GM12878 (cell line): ENCODE results near the gene HNMT. TPM values are rescaled to one million over a fixed set of nuclear protein-coding genes. Genes with fewer than 3 reads are reported as not detected.
A peak's percentile ranks its signal among the peaks of the same experiment; 100 is the strongest.

Source experiments
- ATAC-seq: fragments of 200-7000 bp; cut with Tn5 transposase; 3 replicates; pipeline ENCODE4 v1.9.1; 2020; ENCODE audit warnings: mild to moderate bottlenecking, moderate library complexity
- BruUV-seq: library from RNA; stranded (reverse); fragments of 400-500 nt; replicated peaks from 2 replicates; lab custom pipeline; 2021; lab: Mats Ljungman, UMichigan
- CTCF ChIA-PET: fragments of 300-600 bp; sonication (Branson Sonifier 250); formaldehyde crosslinking; extraction: SDS; loops from one replicate; lab custom pipeline; 2021; ENCODE audit warnings: inconsistent platforms; lab: Yijun Ruan, JAX
- POLR2A ChIA-PET: fragments of 350-600 bp; formaldehyde crosslinking; extraction: SDS; loops from one replicate; lab custom pipeline; 2021; ENCODE audit warnings: inconsistent platforms; lab: Charles Lee
- RAD21 ChIA-PET: fragments of 300-600 bp; sonication (Branson Sonifier 250); formaldehyde crosslinking; loops from one replicate; lab custom pipeline; 2023; ENCODE audit warnings: antibody characterized with exemption; ENCODE audit not compliant: unreplicated experiment; lab: Charles Lee
- SMC1A ChIA-PET: fragments of 300-600 bp; sonication (Branson Sonifier 250); formaldehyde crosslinking; loops from one replicate; lab custom pipeline; 2023; ENCODE audit not compliant: unreplicated experiment, uncharacterized antibody; lab: Charles Lee
- DNase-seq: peaks from one replicate; pipeline ENCODE4 v3.0.0-alpha.2; 2011; ENCODE audit warnings: low read depth, low spot score
- FAIRE-seq: peaks from 3 replicates; lab custom pipeline; 2011; peaks lifted over from hg19 to GRCh38; lab: Jason Lieb, UNC
- H2AFZ ChIP-seq: 2 replicates; pipeline ENCODE4 v1.6.0; 2011; ENCODE audit warnings: low read depth, low read length, control low read depth; ENCODE audit not compliant: control insufficient read depth
- H3K27ac ChIP-seq: 2 replicates; pipeline ENCODE4 v1.5.1; 2011; ENCODE audit warnings: control low read depth; ENCODE audit not compliant: control insufficient read depth, insufficient read depth
- H3K27me3 ChIP-seq, 2 experiments: replicated peaks in 1 of 2; 2 replicates each; pipeline versions ENCODE4 v1.6.0 to v1.6.1; 2011; ENCODE audit warnings: low read length in 1 of 2; ENCODE audit not compliant: control insufficient read depth in 2 of 2, insufficient read depth in 2 of 2
- H3K36me3 ChIP-seq, 2 experiments: 2 replicates each; pipeline ENCODE4 v1.5.1; 2011; ENCODE audit warnings: low read length in 1 of 2; ENCODE audit not compliant: control insufficient read depth in 2 of 2, insufficient read depth in 2 of 2
- H3K4me1 ChIP-seq: 2 replicates; pipeline ENCODE4 v1.6.1; 2011; ENCODE audit warnings: mild to moderate bottlenecking, low read length, moderate library complexity, mixed read lengths; ENCODE audit not compliant: control insufficient read depth, insufficient read depth
- H3K4me2 ChIP-seq: 2 replicates; pipeline ENCODE4 v1.6.0; 2011; ENCODE audit warnings: control low read depth; ENCODE audit not compliant: control insufficient read depth, insufficient read depth
- H3K4me3 ChIP-seq: fragments of 200-600 bp; sonication (generic); 2 replicates; pipeline ENCODE4 v1.5.1; 2016
- H3K79me2 ChIP-seq: 2 replicates; pipeline ENCODE4 v1.6.0; 2011; ENCODE audit warnings: low read length; ENCODE audit not compliant: control insufficient read depth, insufficient read depth
- H3K9ac ChIP-seq: 2 replicates; pipeline ENCODE4 v1.8.0; 2011; ENCODE audit warnings: low read length, control low read depth, mixed read lengths; ENCODE audit not compliant: control insufficient read depth, insufficient read depth
- H3K9me3 ChIP-seq: replicated peaks from 3 replicates; pipeline ENCODE4 v1.5.1; 2011; ENCODE audit warnings: mild to moderate bottlenecking, low read length; ENCODE audit not compliant: control insufficient read depth, insufficient read depth
- H4K20me1 ChIP-seq: 2 replicates; pipeline ENCODE4 v1.6.0; 2011; ENCODE audit not compliant: control insufficient read depth, insufficient read depth
- BCL11A ChIP-seq: IDR thresholded peaks from 2 replicates; pipeline ENCODE4 v1.6.1; 2011; ENCODE audit warnings: low read depth, low read length
- BHLHE40 ChIP-seq, 2 experiments: fragments of 450-650 bp in 1 of 2; IDR thresholded peaks; 2 replicates each; pipeline ENCODE4 v1.6.1; 2011 to 2017; ENCODE audit warnings: low read depth in 2 of 2, borderline replicate concordance in 1 of 2, improper control_type of control experiment in 1 of 2, low read length in 1 of 2, mild to moderate bottlenecking in 1 of 2
- CHD4 ChIP-seq: fragments of 200-600 bp; sonication (generic); IDR thresholded peaks from 2 replicates; pipeline ENCODE4 v1.6.1; 2016; ENCODE audit warnings: mild to moderate bottlenecking
- EP300 ChIP-seq, 2 experiments: fragments of 150-350 bp in 1 of 2; IDR thresholded peaks; 2 replicates each; pipeline ENCODE4 v1.6.1; 2011 to 2012; ENCODE audit warnings: low read depth in 2 of 2, low read length in 2 of 2, borderline replicate concordance in 1 of 2, improper control_type of control experiment in 1 of 2, inconsistent platforms in 1 of 2; ENCODE audit not compliant: control insufficient read depth in 1 of 2
- IKZF2 ChIP-seq, 2 experiments: fragments of 450-650 bp; IDR thresholded peaks; 2 replicates each; pipeline ENCODE4 v1.6.1; 2017; ENCODE audit warnings: mild to moderate bottlenecking in 2 of 2, moderate library complexity in 2 of 2
- IRF4 ChIP-seq: IDR thresholded peaks from 2 replicates; pipeline ENCODE4 v1.6.1; 2011; ENCODE audit warnings: low read depth, low read length
- JUNB ChIP-seq: IDR thresholded peaks from 2 replicates; pipeline ENCODE4 v1.6.1; 2016; ENCODE audit warnings: antibody characterized with exemption, mild to moderate bottlenecking
- MLLT1 ChIP-seq: fragments of 450-650 bp; IDR thresholded peaks from 2 replicates; pipeline ENCODE4 v1.6.1; 2016; ENCODE audit warnings: mild to moderate bottlenecking
- MTA2 ChIP-seq: fragments of 450-650 bp; IDR thresholded peaks from 2 replicates; pipeline ENCODE4 v1.6.1; 2016; ENCODE audit warnings: low read depth, mild to moderate bottlenecking, moderate library complexity
- RELA ChIP-seq: fragments of 450-650 bp; IDR thresholded peaks from 2 replicates; pipeline ENCODE4 v1.8.0; 2014; ENCODE audit warnings: borderline replicate concordance; ENCODE audit not compliant: partially characterized antibody
- RUNX3 ChIP-seq: IDR thresholded peaks from 2 replicates; pipeline ENCODE4 v1.6.1; 2012; ENCODE audit warnings: low read length, inconsistent platforms
- SPI1 ChIP-seq: IDR thresholded peaks from 2 replicates; pipeline ENCODE4 v1.6.1; 2011; ENCODE audit warnings: low read depth, mild to moderate bottlenecking, low read length, moderate library complexity, borderline replicate concordance; ENCODE audit not compliant: insufficient read depth
- WGBS: methylation state at CpG from one replicate; pipeline ENCODE4 v1.1.6; 2016; ENCODE audit warnings: low lambda C conversion rate; ENCODE audit not compliant: insufficient replicate concordance, insufficient coverage; ENCODE audit errors: missing lambda C conversion rate; 5-methylcytosine and 5-hydroxymethylcytosine counted together
- in situ Hi-C: fragments of 300-500 bp; cut with MboI; formaldehyde crosslinking; loops from 9 replicates; pipeline ENCODE4 v1.14.3; 2018; ENCODE audit warnings: mixed read lengths
- intact Hi-C: fragments of 100-400 bp; cut with micrococcal nuclease; formaldehyde crosslinking; loops from one replicate; pipeline ENCODE4 v1.14.2; 2022; ENCODE audit not compliant: unreplicated experiment
- polyA plus RNA-seq, 11 experiments: library from polyadenylated mRNA; depleted of rRNA in 4 of 11; unstranded in 6 of 11; stranded (reverse) in 5 of 11; fragments of >200 nt; fragmentation: Nextera tagmentation in 4 of 11; fragmentation: Illumina TruSeq in 1 of 11; extraction: Ambion mirVana in 4 of 11; extraction: Trizol in 1 of 11; gene quantifications; 1 replicate in 1 of 11; 2 replicates in 10 of 11; pipeline versions ENCODE4 v1.2.1 to v1.2.3, GENCODE V29; 2011 to 2016; ENCODE audit warnings: inconsistent platforms in 2 of 11, missing spikeins in 2 of 11, low read depth in 1 of 11
- total RNA-seq, 4 experiments: library from RNA; depleted of rRNA in 3 of 4; stranded (reverse); fragments of >200 nt in 3 of 4; fragmentation: Illumina TruSeq in 1 of 4; extraction: Trizol in 1 of 4; gene quantifications; 2 replicates each; pipeline versions ENCODE4 v1.2.1 to v1.2.3, GENCODE V29; 2013 to 2021
- TF ChIP-seq, protein P1 (sequence below): fragments of 450-650 bp; IDR thresholded peaks from 2 replicates; pipeline ENCODE4 v1.6.1; 2017; ENCODE audit warnings: low read depth, mild to moderate bottlenecking, moderate library complexity
- TF ChIP-seq, protein P2 (sequence below): IDR thresholded peaks from 2 replicates; pipeline ENCODE4 v1.6.1; 2012; ENCODE audit warnings: improper control_type of control experiment, low read depth, low read length; ENCODE audit not compliant: insufficient replicate concordance

Gene HNMT
- total and polyA plus RNA-seq, 10 of the 15 experiments (the other 5 are each of a cell fraction or from before 2014, with no cell fraction given), result not detected

DNA sequence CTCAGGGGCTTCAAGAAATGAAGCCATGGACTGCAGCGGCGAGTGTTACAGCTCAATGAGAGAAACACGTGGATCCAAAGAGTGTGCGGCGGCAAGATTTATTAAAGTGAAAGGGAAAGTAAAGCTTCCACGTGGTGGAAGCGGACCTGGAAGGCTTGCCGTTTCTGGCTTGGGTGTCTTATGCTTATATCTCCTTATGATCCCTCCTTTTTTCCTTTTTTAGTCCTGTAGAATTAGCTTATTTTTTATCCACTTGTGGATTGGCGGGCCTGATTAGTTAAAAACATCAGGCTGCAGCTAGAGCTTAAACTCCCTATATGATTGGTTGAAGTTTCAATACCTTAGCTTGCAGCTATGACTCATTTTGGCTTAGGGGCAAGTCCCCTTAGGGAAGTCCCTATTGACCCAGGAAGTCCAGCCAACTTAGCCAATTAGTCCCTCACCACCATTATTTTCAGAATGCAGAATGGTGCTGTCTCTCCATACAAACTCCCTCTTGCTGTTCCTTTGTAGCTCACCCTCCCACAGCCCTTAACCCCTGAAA lies 11.6 kb upstream of the HNMT start:
- H3K9ac ChIP-seq, result no peak overlapping the region
- ChIA-PET CTCF (interaction anchor here (0.6 to 2.1 kb wide), 6 partner anchors 41 to 874 kb away, joined by 3 to 5 read pairs (median 4); no protein-coding TSS in a partner anchor), POLR2A (no interaction called here), RAD21 (interaction anchor here (0.9 to 1.5 kb wide), 3 partner anchors 9 to 57 kb away, joined by 3 to 4 read pairs (median 3); no protein-coding TSS in a partner anchor), SMC1A (interaction anchor here (1.2 to 2.0 kb wide), 6 partner anchors 28 to 422 kb away, joined by 3 to 5 read pairs (median 4); no protein-coding TSS in a partner anchor)
- FAIRE-seq, result no peak
- no peak overlapping the region for H2AFZ ChIP-seq
- H3K9me3 ChIP-seq, result no peaks in the 10 kb centered on the region; the same call in 2 of the 3 replicates
- H3K79me2 ChIP-seq, result no peaks in the 10 kb centered on the region
- H3K27ac ChIP-seq, result no peak overlapping the region
- H3K4me1 ChIP-seq, result no peaks in the 10 kb centered on the region
- no peak overlapping the region for H3K4me3 ChIP-seq
- no peaks in the 10 kb centered on the region for H3K27me3 ChIP-seq
- ATAC-seq, result peak; percentile 82
- no peak overlapping the region for H3K4me2 ChIP-seq
- peak; percentile 43 for DNase-seq
- in situ Hi-C loops, result no loop called here
- H4K20me1 ChIP-seq, result no peaks in the 10 kb centered on the region
- intact Hi-C loops, result loop anchor here (5.0 kb wide), 1 partner anchor 75 kb away; no protein-coding TSS in a partner anchor
- 25% methylated on average over 9 of the region's 9 CpGs for WGBS
- no peaks in the 10 kb centered on the region for H3K36me3 ChIP-seq
- no TSS peak for BruUV-seq
- TF ChIP-seq BCL11A, result peak; percentile 55; the same call in 1 of the 2 replicates
- peak; percentile 61 for TF ChIP-seq MTA2
- TF ChIP-seq, protein P1, sequence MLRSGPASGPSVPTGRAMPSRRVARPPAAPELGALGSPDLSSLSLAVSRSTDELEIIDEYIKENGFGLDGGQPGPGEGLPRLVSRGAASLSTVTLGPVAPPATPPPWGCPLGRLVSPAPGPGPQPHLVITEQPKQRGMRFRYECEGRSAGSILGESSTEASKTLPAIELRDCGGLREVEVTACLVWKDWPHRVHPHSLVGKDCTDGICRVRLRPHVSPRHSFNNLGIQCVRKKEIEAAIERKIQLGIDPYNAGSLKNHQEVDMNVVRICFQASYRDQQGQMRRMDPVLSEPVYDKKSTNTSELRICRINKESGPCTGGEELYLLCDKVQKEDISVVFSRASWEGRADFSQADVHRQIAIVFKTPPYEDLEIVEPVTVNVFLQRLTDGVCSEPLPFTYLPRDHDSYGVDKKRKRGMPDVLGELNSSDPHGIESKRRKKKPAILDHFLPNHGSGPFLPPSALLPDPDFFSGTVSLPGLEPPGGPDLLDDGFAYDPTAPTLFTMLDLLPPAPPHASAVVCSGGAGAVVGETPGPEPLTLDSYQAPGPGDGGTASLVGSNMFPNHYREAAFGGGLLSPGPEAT, result peak; percentile 75
- TF ChIP-seq, protein P2, sequence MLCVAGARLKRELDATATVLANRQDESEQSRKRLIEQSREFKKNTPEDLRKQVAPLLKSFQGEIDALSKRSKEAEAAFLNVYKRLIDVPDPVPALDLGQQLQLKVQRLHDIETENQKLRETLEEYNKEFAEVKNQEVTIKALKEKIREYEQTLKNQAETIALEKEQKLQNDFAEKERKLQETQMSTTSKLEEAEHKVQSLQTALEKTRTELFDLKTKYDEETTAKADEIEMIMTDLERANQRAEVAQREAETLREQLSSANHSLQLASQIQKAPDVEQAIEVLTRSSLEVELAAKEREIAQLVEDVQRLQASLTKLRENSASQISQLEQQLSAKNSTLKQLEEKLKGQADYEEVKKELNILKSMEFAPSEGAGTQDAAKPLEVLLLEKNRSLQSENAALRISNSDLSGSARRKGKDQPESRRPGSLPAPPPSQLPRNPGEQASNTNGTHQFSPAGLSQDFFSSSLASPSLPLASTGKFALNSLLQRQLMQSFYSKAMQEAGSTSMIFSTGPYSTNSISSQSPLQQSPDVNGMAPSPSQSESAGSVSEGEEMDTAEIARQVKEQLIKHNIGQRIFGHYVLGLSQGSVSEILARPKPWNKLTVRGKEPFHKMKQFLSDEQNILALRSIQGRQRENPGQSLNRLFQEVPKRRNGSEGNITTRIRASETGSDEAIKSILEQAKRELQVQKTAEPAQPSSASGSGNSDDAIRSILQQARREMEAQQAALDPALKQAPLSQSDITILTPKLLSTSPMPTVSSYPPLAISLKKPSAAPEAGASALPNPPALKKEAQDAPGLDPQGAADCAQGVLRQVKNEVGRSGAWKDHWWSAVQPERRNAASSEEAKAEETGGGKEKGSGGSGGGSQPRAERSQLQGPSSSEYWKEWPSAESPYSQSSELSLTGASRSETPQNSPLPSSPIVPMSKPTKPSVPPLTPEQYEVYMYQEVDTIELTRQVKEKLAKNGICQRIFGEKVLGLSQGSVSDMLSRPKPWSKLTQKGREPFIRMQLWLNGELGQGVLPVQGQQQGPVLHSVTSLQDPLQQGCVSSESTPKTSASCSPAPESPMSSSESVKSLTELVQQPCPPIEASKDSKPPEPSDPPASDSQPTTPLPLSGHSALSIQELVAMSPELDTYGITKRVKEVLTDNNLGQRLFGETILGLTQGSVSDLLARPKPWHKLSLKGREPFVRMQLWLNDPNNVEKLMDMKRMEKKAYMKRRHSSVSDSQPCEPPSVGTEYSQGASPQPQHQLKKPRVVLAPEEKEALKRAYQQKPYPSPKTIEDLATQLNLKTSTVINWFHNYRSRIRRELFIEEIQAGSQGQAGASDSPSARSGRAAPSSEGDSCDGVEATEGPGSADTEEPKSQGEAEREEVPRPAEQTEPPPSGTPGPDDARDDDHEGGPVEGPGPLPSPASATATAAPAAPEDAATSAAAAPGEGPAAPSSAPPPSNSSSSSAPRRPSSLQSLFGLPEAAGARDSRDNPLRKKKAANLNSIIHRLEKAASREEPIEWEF, result peak; percentile 53
- TF ChIP-seq RUNX3, result peak; percentile 7; the same call in 1 of the 2 replicates
- TF ChIP-seq SPI1, result no peak
- 0 out of 4 replicates have a peak, but pooled peaks of 1 of the 2 experiments have one; percentile 23 for TF ChIP-seq IKZF2 (IDR thresholded peaks at IDR 0.05)
- TF ChIP-seq EP300 (IDR thresholded peaks at IDR 0.05; ENCODE audit: borderline replicate concordance in 1 of 2, control insufficient read depth in 1 of 2, low read depth in 2 of 2, low read length in 2 of 2), result peak in 1 of 2 experiments; percentile 45; a peak in 1 of 4 replicates
- TF ChIP-seq RELA, result peak; percentile 74
- TF ChIP-seq BHLHE40 (IDR thresholded peaks at IDR 0.05; ENCODE audit: borderline replicate concordance in 1 of 2, low read depth in 2 of 2, low read length in 1 of 2), result no peak
- TF ChIP-seq JUNB, result peak; percentile 29; the same call in 1 of the 2 replicates
- peak; percentile 79; the same call in 1 of the 2 replicates for TF ChIP-seq MLLT1
- 0 out of 2 replicates have a peak, but pooled peaks have one; percentile 25 for TF ChIP-seq IRF4
- no peak for TF ChIP-seq CHD4
